Chondrocyte (in vitro differentiated cells): ENCODE data around the gene GRAMD4. TPM values are rescaled to one million over a fixed set of nuclear protein-coding genes. Genes with fewer than 3 reads are reported as not detected.

Experiments
- DNase-seq: peaks from one replicate; pipeline ENCODE4 v3.0.0; 2021; ENCODE audit warnings: mixed read lengths, low spot score
- H3K27ac Mint-ChIP-seq: one replicate; pipeline ENCODE4 v1.8.0; 2021; ENCODE audit warnings: mild to moderate bottlenecking, moderate library complexity, mixed read lengths; ENCODE audit not compliant: unreplicated experiment
- H3K27me3 Mint-ChIP-seq: 2 replicates; pipeline ENCODE4 v1.8.0; 2021; ENCODE audit warnings: low read depth, mixed read lengths
- H3K36me3 Mint-ChIP-seq: 2 replicates; pipeline ENCODE4 v1.8.0; 2021; ENCODE audit warnings: low read depth, mixed read lengths
- H3K4me1 Mint-ChIP-seq: 2 replicates; pipeline ENCODE4 v1.8.0; 2021; ENCODE audit warnings: low read depth, mild to moderate bottlenecking, mixed read lengths
- H3K4me3 Mint-ChIP-seq: one replicate; pipeline ENCODE4 v1.8.0; 2021; ENCODE audit warnings: mild to moderate bottlenecking, moderate library complexity, mixed read lengths; ENCODE audit not compliant: unreplicated experiment
- H3K9me3 Mint-ChIP-seq: 2 replicates; pipeline ENCODE4 v1.8.0; 2021; ENCODE audit warnings: low read depth, mixed read lengths
- CTCF ChIP-seq: fragments of 200-600 bp; sonication (generic); IDR thresholded peaks from 2 replicates; pipeline ENCODE4 v1.5.0; 2021; ENCODE audit warnings: antibody characterized with exemption, mild to moderate bottlenecking, moderate library complexity
- total RNA-seq: library from RNA; stranded (reverse); gene quantifications from 3 replicates; pipeline ENCODE4 v1.2.1, GENCODE V29; 2021

Gene GRAMD4
- total RNA-seq, 1 donor from 2014 or later, result 31.7 TPM

- no peak overlapping the region for H3K27ac Mint-ChIP-seq
- no peaks in the 10 kb centered on the region for H3K36me3 Mint-ChIP-seq
- H3K4me3 Mint-ChIP-seq, result no peak overlapping the region
- H3K9me3 Mint-ChIP-seq, result no peaks in the 10 kb centered on the region
- TF ChIP-seq CTCF, result no peak
- no peaks in the 10 kb centered on the region for H3K4me1 Mint-ChIP-seq
- peak; percentile 89 for DNase-seq
- no peaks in the 10 kb centered on the region for H3K27me3 Mint-ChIP-seq
Observed at GRCh38 chr22:46627806-46628482, 7.8 kb downstream of the GRAMD4 start.

- no peaks in the 10 kb centered on the region for H3K9me3 Mint-ChIP-seq
- H3K27ac Mint-ChIP-seq, result no peak overlapping the region
- no peaks in the 10 kb centered on the region for H3K36me3 Mint-ChIP-seq
- peak; percentile 84 for DNase-seq
- no peaks in the 10 kb centered on the region for H3K27me3 Mint-ChIP-seq
- H3K4me3 Mint-ChIP-seq, result no peak overlapping the region
- peaks cover under 1% of the 10 kb centered on the region for H3K4me1 Mint-ChIP-seq
- TF ChIP-seq CTCF, result no peak
Observed at GRCh38 chr22:46628756-46629155, 8.6 kb downstream of the GRAMD4 start.

GRCh38 chr22:46629291-46629690 is 9.1 kb downstream of the GRAMD4 start:
- Mint-ChIP-seq H3K27ac (no peak overlapping the region), H3K4me1 (peaks cover 6% of the 10 kb centered on the region)
- no peak for TF ChIP-seq CTCF

GRCh38 chr22:46631113-46631512 is 10.9 kb downstream of the GRAMD4 start:
- no peaks in the 10 kb centered on the region for H3K36me3 Mint-ChIP-seq
- H3K4me3 Mint-ChIP-seq, result no peak overlapping the region
- DNase-seq, result no peak
- H3K4me1 Mint-ChIP-seq, result peaks cover 7% of the 10 kb centered on the region
- no peak overlapping the region for H3K27ac Mint-ChIP-seq
- no peak for TF ChIP-seq CTCF
- H3K27me3 Mint-ChIP-seq, result no peaks in the 10 kb centered on the region
- no peaks in the 10 kb centered on the region for H3K9me3 Mint-ChIP-seq

More at GRCh38 chr22:46629291-46629690, 9.1 kb downstream of the GRAMD4 start:
- Mint-ChIP-seq H3K9me3 (no peaks in the 10 kb centered on the region), H3K27me3 (no peaks in the 10 kb centered on the region), H3K4me3 (no peak overlapping the region), H3K36me3 (no peaks in the 10 kb centered on the region)
- DNase-seq, result no peak

- Mint-ChIP-seq H3K27me3 (no peaks in the 10 kb centered on the region), H3K4me1 (peaks cover 7% of the 10 kb centered on the region), H3K36me3 (no peaks in the 10 kb centered on the region), H3K9me3 (no peaks in the 10 kb centered on the region), H3K4me3 (no peak overlapping the region), H3K27ac (no peak overlapping the region)
- no peak for DNase-seq
- TF ChIP-seq CTCF, result no peak
Observed at GRCh38 chr22:46632646-46633249, 12.6 kb downstream of the GRAMD4 start.
